CD8-positive, alpha-beta memory T cell (primary cell): ENCODE results near the gene TRIM32. TPM values are rescaled to one million over a fixed set of nuclear protein-coding genes. Genes with fewer than 3 reads are reported as not detected.

Source experiments
- CTCF ChIA-PET: fragments of 350-600 bp; sonication (Branson Sonifier 250); formaldehyde crosslinking; loops from one replicate; lab custom pipeline; 2021; ENCODE audit warnings: antibody characterized with exemption; lab: Charles Lee
- POLR2A ChIA-PET: fragments of 350-600 bp; sonication (Branson Sonifier 250); formaldehyde crosslinking; loops from one replicate; lab custom pipeline; 2021; ENCODE audit warnings: antibody characterized with exemption; lab: Charles Lee
- DNase-seq, 5 donors: peaks; one replicate each; pipeline versions ENCODE4 v3.0.0 to v3.0.0-alpha.2; 2020 to 2022; ENCODE audit warnings: mixed read lengths in 1 of 5
- H3K27ac ChIP-seq: one replicate; pipeline ENCODE4 v1.7.0; 2013; ENCODE audit warnings: low read depth, mild to moderate bottlenecking, low read length, moderate library complexity
- H3K27me3 ChIP-seq: 2 replicates; pipeline ENCODE4 v1.7.0; 2013; ENCODE audit warnings: low read length, mild to moderate bottlenecking; ENCODE audit not compliant: insufficient read depth, poor library complexity, severe bottlenecking
- H3K36me3 ChIP-seq: 2 replicates; pipeline ENCODE4 v1.7.0; 2013; ENCODE audit warnings: mild to moderate bottlenecking, low read length, moderate library complexity; ENCODE audit not compliant: insufficient read depth
- H3K4me1 ChIP-seq: 2 replicates; pipeline ENCODE4 v1.7.0; 2013; ENCODE audit warnings: mild to moderate bottlenecking, low read length, moderate library complexity; ENCODE audit not compliant: insufficient read depth
- H3K4me3 ChIP-seq: 2 replicates; pipeline ENCODE4 v1.7.0; 2013; ENCODE audit warnings: mild to moderate bottlenecking, low read length
- H3K9me3 ChIP-seq: 2 replicates; pipeline ENCODE4 v1.7.0; 2013; ENCODE audit warnings: mild to moderate bottlenecking, low read length
- H3K27ac Mint-ChIP-seq, 8 donors: one replicate each; pipeline ENCODE4 v1.8.0; 2020 to 2021; ENCODE audit warnings: mixed read lengths in 8 of 8, mild to moderate bottlenecking in 6 of 8, inconsistent platforms in 3 of 8, moderate library complexity in 3 of 8
- H3K27me3 Mint-ChIP-seq, 2 donors: one replicate each; pipeline ENCODE4 v1.8.0; 2020 to 2021; ENCODE audit warnings: mixed read lengths in 2 of 2, mild to moderate bottlenecking in 1 of 2, moderate library complexity in 1 of 2
- H3K36me3 Mint-ChIP-seq, 3 donors: one replicate each; pipeline ENCODE4 v1.8.0; 2020 to 2021; ENCODE audit warnings: mixed read lengths in 3 of 3, inconsistent platforms in 1 of 3, mild to moderate bottlenecking in 1 of 3
- H3K4me1 Mint-ChIP-seq, 3 donors: one replicate each; pipeline ENCODE4 v1.8.0; 2020 to 2021; ENCODE audit warnings: mixed read lengths in 3 of 3, inconsistent platforms in 1 of 3, mild to moderate bottlenecking in 1 of 3
- H3K4me3 Mint-ChIP-seq, 7 donors: one replicate each; pipeline ENCODE4 v1.8.0; 2020 to 2021; ENCODE audit warnings: mixed read lengths in 7 of 7, mild to moderate bottlenecking in 6 of 7, moderate library complexity in 4 of 7, inconsistent platforms in 2 of 7
- H3K9me3 Mint-ChIP-seq, 5 donors: one replicate each; pipeline ENCODE4 v1.8.0; 2020 to 2022; ENCODE audit warnings: mixed read lengths in 5 of 5, mild to moderate bottlenecking in 3 of 5, moderate library complexity in 2 of 5, inconsistent platforms in 1 of 5
- polyA plus RNA-seq: library from polyadenylated mRNA; unstranded; fragments of 300-500 nt; fragmentation: Illumina TruSeq; gene quantifications from one replicate; pipeline ENCODE4 v1.2.3, GENCODE V29; 2021
- total RNA-seq, 2 experiments: library from RNA; stranded (reverse); gene quantifications; one replicate each; pipeline ENCODE4 v1.2.3, GENCODE V29; 2021

TRIM32 gene
- total and polyA plus RNA-seq, 3 experiments from 2014 or later = 11.7 to 14.2 (median 13.3) TPM

- H3K36me3 Mint-ChIP-seq = peaks cover 18 to 43% (median 27%) of the 10 kb centered on the region in 3 donors
- Histone ChIP-seq H3K4me1 (peaks cover 15% of the 10 kb centered on the region), H3K4me3 (no peak overlapping the region), H3K27ac (no peak overlapping the region), H3K36me3 (peaks cover 6% of the 10 kb centered on the region), H3K27me3 (no peaks in the 10 kb centered on the region), H3K9me3 (no peaks in the 10 kb centered on the region)
- ChIA-PET POLR2A (no interaction called here), CTCF (interaction anchor here (1.9 kb wide), 1 partner anchor 33 kb away, joined by 5 read pairs; no protein-coding TSS in a partner anchor)
- no peaks in the 10 kb centered on the region for H3K9me3 Mint-ChIP-seq
- peaks cover 27 to 34% (median 29%) of the 10 kb centered on the region in 3 donors for H3K4me1 Mint-ChIP-seq
- no peak for DNase-seq
- H3K27ac Mint-ChIP-seq = no peak overlapping the region
- no peaks in the 10 kb centered on the region for H3K27me3 Mint-ChIP-seq
- no peak overlapping the region for H3K4me3 Mint-ChIP-seq
These were observed 16.5 kb downstream of the TRIM32 start for GRCh38 chr9:116703634-116704033.

DNA sequence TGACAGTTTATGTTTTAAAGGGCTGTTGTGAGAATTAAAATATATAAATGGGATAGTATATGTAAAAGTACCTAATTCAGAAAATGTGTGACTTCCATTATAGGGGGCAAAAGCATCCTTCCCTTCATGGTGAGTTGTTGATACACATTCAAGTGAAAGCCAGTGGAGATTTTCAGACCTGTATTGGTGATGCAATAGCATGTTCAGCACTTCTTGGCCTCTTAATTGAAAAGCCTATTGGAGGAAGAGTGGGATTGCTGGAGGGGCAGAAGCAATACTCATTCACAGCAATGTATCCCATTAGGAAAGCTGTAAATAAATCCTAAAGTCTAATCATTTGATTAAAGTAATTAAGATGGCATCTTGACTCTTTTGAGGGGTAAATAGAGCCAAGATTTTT lies 17.4 kb downstream of the TRIM32 start:
- peaks cover 13 to 36% (median 19%) of the 10 kb centered on the region in 3 donors for H3K36me3 Mint-ChIP-seq
- H3K27me3 Mint-ChIP-seq = no peaks in the 10 kb centered on the region
- Histone ChIP-seq H3K36me3 (no peaks in the 10 kb centered on the region), H3K27ac (no peak overlapping the region), H3K4me1 (peaks cover 15% of the 10 kb centered on the region), H3K4me3 (no peak overlapping the region), H3K9me3 (no peaks in the 10 kb centered on the region), H3K27me3 (no peaks in the 10 kb centered on the region)
- ChIA-PET CTCF (interaction anchor here (1.9 kb wide), 1 partner anchor 33 kb away, joined by 5 read pairs; no protein-coding TSS in a partner anchor), POLR2A (no interaction called here)
- H3K9me3 Mint-ChIP-seq = no peaks in the 10 kb centered on the region
- no peak overlapping the region for H3K27ac Mint-ChIP-seq
- no peak for DNase-seq
- no peak overlapping the region for H3K4me3 Mint-ChIP-seq
- H3K4me1 Mint-ChIP-seq = peaks cover 27 to 30% (median 29%) of the 10 kb centered on the region in 3 donors

GRCh38 chr9:116705531-116705930 lies 18.4 kb downstream of the TRIM32 start:
- no peak overlapping the region for H3K4me3 ChIP-seq
- Mint-ChIP-seq H3K36me3 (peaks cover 7 to 26% (median 9%) of the 10 kb centered on the region in 3 donors), H3K27ac (no peak overlapping the region)

DNA sequence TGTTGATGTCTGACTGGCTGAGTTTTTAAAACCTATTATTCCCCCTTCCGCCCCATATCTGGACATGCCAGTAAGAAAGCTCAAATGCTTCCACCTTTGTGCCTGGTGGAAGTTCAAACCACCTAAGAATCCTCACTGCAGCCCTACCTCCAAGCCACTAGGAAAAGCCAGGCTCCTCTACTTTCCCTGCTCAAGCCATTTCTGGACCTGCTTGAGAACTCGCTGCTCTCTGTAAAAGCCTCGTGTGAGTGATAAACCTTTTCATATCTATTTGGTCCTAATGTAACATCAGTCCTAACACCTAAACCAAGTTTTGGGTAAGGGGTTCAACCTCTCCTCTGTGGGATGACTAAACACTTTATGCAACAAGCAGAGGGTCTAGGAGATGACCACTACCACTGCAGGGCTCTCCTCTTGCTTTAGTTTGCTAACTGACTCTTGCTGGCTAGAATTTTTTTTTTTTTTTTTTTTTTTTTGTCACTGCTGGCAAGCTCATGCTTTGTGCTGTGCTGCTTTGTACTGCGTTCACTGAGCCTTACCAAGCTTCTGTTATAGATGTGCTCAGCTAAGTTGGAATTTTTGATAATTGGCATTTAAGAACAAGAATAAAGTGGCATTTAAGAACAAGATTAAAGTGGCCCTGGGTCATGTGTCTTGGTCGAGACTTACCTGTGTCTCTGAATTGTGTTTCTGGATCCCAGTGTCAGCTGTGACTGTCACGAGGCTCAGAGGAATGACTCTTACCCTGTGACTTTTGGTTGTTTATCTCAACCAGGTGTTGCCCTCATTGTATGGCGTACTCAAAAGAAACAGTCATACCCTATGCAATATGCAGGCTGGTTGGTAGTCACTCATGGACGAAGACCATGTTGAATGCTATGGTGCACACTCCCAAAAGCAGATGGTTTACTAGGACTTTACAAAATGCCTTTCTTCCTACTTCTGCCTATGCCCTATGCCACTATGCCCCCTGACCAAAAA lies 19.5 kb downstream of the TRIM32 start:
- Mint-ChIP-seq H3K27ac (no peak overlapping the region), H3K36me3 (peaks cover 3 to 18% (median 5%) of the 10 kb centered on the region in 3 donors), H3K4me1 (peaks cover 8 to 9% (median 9%) of the 10 kb centered on the region in 3 donors), H3K27me3 (peaks cover 0 to 3% of the 10 kb centered on the region in 2 donors), H3K9me3 (no peaks in the 10 kb centered on the region), H3K4me3 (no peak overlapping the region)
- no peaks in the 10 kb centered on the region for H3K27me3 ChIP-seq
- no peak overlapping the region for H3K4me3 ChIP-seq
- no peaks in the 10 kb centered on the region for H3K36me3 ChIP-seq
- H3K27ac ChIP-seq = no peak overlapping the region
- POLR2A ChIA-PET = no interaction called here
- CTCF ChIA-PET = interaction anchor here (0.7 kb wide), 1 partner anchor 27 kb away, joined by 3 read pairs; no protein-coding TSS in a partner anchor
- H3K9me3 ChIP-seq = no peaks in the 10 kb centered on the region
- no peak for DNase-seq
- peaks cover 8% of the 10 kb centered on the region for H3K4me1 ChIP-seq

More at GRCh38 chr9:116705531-116705930, 18.4 kb downstream of the TRIM32 start:
- Mint-ChIP-seq H3K9me3 (no peaks in the 10 kb centered on the region), H3K4me3 (no peak overlapping the region), H3K4me1 (peaks cover 17 to 20% (median 19%) of the 10 kb centered on the region in 3 donors), H3K27me3 (peaks cover 0 to 3% of the 10 kb centered on the region in 2 donors)
- CTCF ChIA-PET = no interaction called here
- Histone ChIP-seq H3K27ac (no peak overlapping the region), H3K36me3 (no peaks in the 10 kb centered on the region), H3K4me1 (peaks cover 15% of the 10 kb centered on the region), H3K9me3 (no peaks in the 10 kb centered on the region), H3K27me3 (no peaks in the 10 kb centered on the region)
- POLR2A ChIA-PET = no interaction called here
- no peak for DNase-seq

DNA sequence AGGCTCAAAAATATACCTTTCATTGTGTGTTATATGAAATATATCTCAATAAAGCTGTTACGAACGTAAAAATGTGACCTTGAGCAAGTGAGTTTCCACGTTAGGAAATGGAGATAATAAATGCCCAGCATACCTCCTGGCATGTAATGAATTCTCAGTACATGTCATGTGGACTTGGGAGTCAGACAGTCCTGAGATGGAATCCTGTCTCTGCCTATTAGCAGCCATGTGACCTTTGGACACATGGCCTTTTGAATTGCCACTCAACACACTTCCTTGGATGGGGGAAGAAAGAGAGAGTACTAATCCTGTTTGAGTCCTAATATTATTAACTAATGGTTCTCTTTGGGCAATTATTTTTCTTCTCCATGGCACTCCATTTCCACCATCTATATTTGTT lies 25.7 kb downstream of the TRIM32 start:
- DNase-seq = no peak
- POLR2A ChIA-PET = no interaction called here
- Mint-ChIP-seq H3K27ac (no peak overlapping the region), H3K27me3 (peaks cover 0 to 3% of the 10 kb centered on the region in 2 donors), H3K4me1 (peaks cover 0 to 10% (median 5%) of the 10 kb centered on the region in 3 donors), H3K4me3 (no peak overlapping the region), H3K36me3 (no peaks in the 10 kb centered on the region), H3K9me3 (no peaks in the 10 kb centered on the region)
- H3K9me3 ChIP-seq = no peaks in the 10 kb centered on the region
- no peak overlapping the region for H3K27ac ChIP-seq
- H3K4me3 ChIP-seq = no peak overlapping the region
- no peaks in the 10 kb centered on the region for H3K4me1 ChIP-seq
- CTCF ChIA-PET = no interaction called here
- no peaks in the 10 kb centered on the region for H3K27me3 ChIP-seq
- H3K36me3 ChIP-seq = no peaks in the 10 kb centered on the region

DNA sequence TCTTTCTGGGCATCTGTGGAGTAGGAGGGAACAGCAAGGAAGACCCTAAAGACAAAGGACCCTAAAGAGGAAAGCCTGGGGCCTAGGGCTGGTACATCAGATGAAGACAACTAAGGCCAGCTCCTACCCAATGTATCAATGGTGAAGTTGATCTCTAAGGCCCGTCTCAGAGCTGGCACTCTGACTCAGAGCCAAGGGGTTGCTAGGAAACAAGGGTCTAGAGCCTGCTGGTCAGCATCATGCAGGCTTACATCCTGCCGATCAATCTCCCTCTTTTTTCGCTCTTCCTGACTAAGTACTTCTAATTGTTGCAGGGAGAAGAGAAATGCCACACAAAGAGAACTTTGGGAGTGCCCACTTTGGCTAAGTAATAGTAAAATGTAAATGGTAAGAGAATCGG lies 26.2 kb downstream of the TRIM32 start:
- no peak overlapping the region for H3K27ac ChIP-seq
- H3K4me1 Mint-ChIP-seq = peaks cover 0 to 10% (median 5%) of the 10 kb centered on the region in 3 donors
- H3K4me3 ChIP-seq = no peak overlapping the region
- H3K36me3 Mint-ChIP-seq = peaks cover 0 to 5% (median 2%) of the 10 kb centered on the region in 3 donors
- no peak for DNase-seq
- H3K36me3 ChIP-seq = no peaks in the 10 kb centered on the region
- no peaks in the 10 kb centered on the region for H3K27me3 ChIP-seq
- ChIA-PET CTCF (no interaction called here), POLR2A (no interaction called here)
- H3K4me3 Mint-ChIP-seq = no peak overlapping the region
- no peaks in the 10 kb centered on the region for H3K9me3 ChIP-seq
- H3K27ac Mint-ChIP-seq = no peak overlapping the region
- H3K4me1 ChIP-seq = no peaks in the 10 kb centered on the region
- H3K9me3 Mint-ChIP-seq = no peaks in the 10 kb centered on the region
- H3K27me3 Mint-ChIP-seq = peaks cover 0 to 3% of the 10 kb centered on the region in 2 donors

GRCh38 chr9:116715751-116716150 lies 28.6 kb downstream of the TRIM32 start:
- no peak overlapping the region for H3K4me3 ChIP-seq
- H3K27me3 ChIP-seq = no peaks in the 10 kb centered on the region
- Mint-ChIP-seq H3K36me3 (peaks cover 0 to 5% (median 5%) of the 10 kb centered on the region in 3 donors), H3K27me3 (peaks cover 0 to under 1% of the 10 kb centered on the region in 2 donors), H3K4me3 (no peak overlapping the region), H3K4me1 (peaks cover 0 to 10% (median 5%) of the 10 kb centered on the region in 3 donors), H3K27ac (no peak overlapping the region), H3K9me3 (peaks cover 0 to 2% (median 0%) of the 10 kb centered on the region in 5 donors)
- H3K36me3 ChIP-seq = no peaks in the 10 kb centered on the region
- H3K27ac ChIP-seq = no peak overlapping the region
- no peak for DNase-seq
- no peaks in the 10 kb centered on the region for H3K9me3 ChIP-seq
- ChIA-PET POLR2A (no interaction called here), CTCF (no interaction called here)
- no peaks in the 10 kb centered on the region for H3K4me1 ChIP-seq

DNA sequence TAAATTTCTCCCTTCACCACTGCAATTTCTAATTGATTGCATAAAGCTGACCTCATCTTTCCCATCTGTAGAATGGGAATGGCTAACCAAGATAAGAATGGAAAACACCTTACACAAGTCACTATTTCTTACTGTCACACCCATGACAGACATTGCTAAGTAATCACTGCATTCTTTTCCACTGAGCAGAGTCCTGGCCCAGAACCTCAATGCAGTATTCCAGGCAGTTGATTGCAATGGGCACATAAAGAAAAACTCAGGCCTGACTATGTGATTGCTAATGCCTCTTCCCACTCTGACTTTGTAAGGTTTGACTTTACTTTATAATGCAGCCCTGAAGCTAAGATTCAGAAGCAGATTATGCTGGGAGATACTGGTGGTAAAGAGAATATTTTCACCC lies 29.3 kb downstream of the TRIM32 start:
- H3K9me3 ChIP-seq = no peaks in the 10 kb centered on the region
- H3K27me3 ChIP-seq = no peaks in the 10 kb centered on the region
- no peak overlapping the region for H3K27ac ChIP-seq
- POLR2A ChIA-PET = no interaction called here
- H3K27ac Mint-ChIP-seq = no peak overlapping the region
- H3K9me3 Mint-ChIP-seq = peaks cover 0 to 4% (median 0%) of the 10 kb centered on the region in 5 donors
- peaks cover 0 to 5% (median 5%) of the 10 kb centered on the region in 3 donors for H3K36me3 Mint-ChIP-seq
- CTCF ChIA-PET = no interaction called here
- no peak overlapping the region for H3K4me3 ChIP-seq
- H3K4me1 Mint-ChIP-seq = peaks cover 0 to 10% (median 5%) of the 10 kb centered on the region in 3 donors
- H3K27me3 Mint-ChIP-seq = peaks cover 0 to 6% of the 10 kb centered on the region in 2 donors
- no peaks in the 10 kb centered on the region for H3K4me1 ChIP-seq
- no peaks in the 10 kb centered on the region for H3K36me3 ChIP-seq
- no peak for DNase-seq
- no peak overlapping the region for H3K4me3 Mint-ChIP-seq
